Right lobe of liver (tissue), 4 donors: Measurements from ENCODE around the gene MMS19.

Experiments used
- CTCF ChIP-seq, 4 donors: fragments of 200-600 bp in 3 of 4; fragments of 450-650 bp in 1 of 4; IDR thresholded peaks; one replicate each; pipeline versions ENCODE4 v1.5.1 to v1.8.0; 2016 to 2022; ENCODE audit warnings: antibody characterized with exemption in 4 of 4, mild to moderate bottlenecking in 2 of 4
- POLR2A ChIP-seq: fragments of 450-650 bp; IDR thresholded peaks from one replicate; pipeline ENCODE4 v1.6.1; 2017; ENCODE audit warnings: antibody characterized with exemption, mild to moderate bottlenecking
- donor health status: DM: no; HTN: no; CAD: no.
- donor health status: DM: no; HTN: no; CAD: no.
- donor health status: DM: no; HTN: yes; CAD: no.

GRCh38 chr10:97408496-97408992 is 89.7 kb downstream of the MMS19 start:
- TF ChIP-seq CTCF (IDR thresholded peaks at IDR 0.05) (no peak), POLR2A (no peak)
